Activated CD4-positive, alpha-beta T cell treated with anti-CD3 and anti-CD28 coated beads for 24 hours (primary cell): ENCODE results near the gene NAA38.

Source experiments
- DNase-seq, 2 donors: peaks; one replicate each; pipeline ENCODE4 v3.0.0-alpha.2; 2020; ENCODE audit warnings: low read depth in 2 of 2

NAA38 gene

DNA sequence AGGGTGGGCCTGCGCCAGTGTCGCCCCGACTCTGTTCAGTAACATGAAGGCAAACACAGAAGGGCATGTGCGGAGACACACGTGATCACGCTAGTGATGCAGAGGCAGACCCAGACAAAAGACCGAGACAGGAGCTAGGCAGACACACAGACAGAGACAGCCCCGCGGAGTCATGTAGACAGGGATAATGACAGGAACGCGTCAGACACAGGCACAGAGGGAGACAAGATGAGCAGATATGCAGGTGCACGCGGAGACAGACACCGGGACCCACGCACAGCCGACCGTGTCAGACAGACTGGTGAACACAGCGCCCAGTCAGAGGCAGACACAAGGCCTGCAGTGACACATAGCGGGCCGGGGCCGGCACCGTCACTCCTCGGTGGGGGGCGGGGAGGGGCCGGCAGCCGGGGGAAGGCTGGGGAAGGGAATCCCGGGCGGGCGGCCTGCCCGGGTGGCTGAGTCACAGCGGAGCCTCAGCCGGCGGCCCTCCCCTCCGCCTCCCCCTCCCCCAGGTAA lies 15.9 kb downstream of the NAA38 start:
- peak; percentile 87 to 89 for DNase-seq

DNA sequence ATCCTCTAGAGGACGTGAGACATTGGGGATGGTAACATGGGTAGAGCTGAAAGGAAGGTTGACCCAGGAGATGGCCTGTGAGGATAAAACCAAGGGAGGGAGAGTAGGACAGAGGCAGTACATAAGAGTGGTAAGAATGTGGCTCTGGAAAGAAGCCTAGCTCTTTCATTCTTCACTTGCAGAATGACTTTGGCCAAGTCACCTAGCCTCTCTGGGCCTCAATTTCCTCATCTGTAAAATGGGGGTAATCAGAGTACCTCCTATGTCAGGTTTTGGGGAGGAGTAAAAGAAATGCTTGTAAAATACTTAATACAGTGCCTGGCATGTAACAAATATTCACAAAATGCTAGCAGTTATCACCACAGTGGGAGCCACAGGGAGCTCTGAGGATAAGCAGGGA lies 16.5 kb downstream of the NAA38 start:
- DNase-seq, result no peak

DNA sequence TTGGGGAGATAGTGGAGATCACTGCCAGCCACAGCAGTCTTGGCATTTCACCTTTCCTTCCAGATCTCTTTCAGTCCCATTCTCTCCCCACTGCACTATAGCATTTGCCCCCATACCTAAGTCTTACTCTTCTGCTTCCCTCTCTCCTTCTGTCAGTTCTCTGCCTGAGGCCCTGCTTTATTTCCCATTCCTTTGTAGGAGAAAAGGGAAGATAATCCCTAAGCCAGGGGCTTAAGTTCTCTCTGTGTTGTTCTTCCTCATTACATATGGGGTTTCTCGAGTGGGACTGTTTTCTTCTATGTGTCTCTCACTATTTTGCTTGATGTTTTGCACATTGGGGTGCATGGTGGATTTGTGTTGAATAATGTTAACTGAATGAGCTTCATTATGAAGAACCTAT lies 16.9 kb downstream of the NAA38 start:
- no peak for DNase-seq

GRCh38 chr17:7839876-7840261 lies 17.5 kb downstream of the NAA38 start:
- no peak for DNase-seq

GRCh38 chr17:7839190-7839875 lies 18.0 kb downstream of the NAA38 start:
- DNase-seq, result no peak

- DNase-seq, result no peak
These were observed 19.0 kb downstream of the NAA38 start for GRCh38 chr17:7838090-7839075.

GRCh38 chr17:7837408-7838088 lies 19.8 kb downstream of the NAA38 start:
- no peak for DNase-seq

- DNase-seq, result peak; percentile 39 to 52
These were observed 20.6 kb downstream of the NAA38 start for GRCh38 chr17:7836596-7837407.

GRCh38 chr17:7835814-7836595 lies 21.4 kb downstream of the NAA38 start:
- DNase-seq, result no peak

GRCh38 chr17:7834957-7835813 lies 22.2 kb downstream of the NAA38 start:
- DNase-seq, result peak; percentile 78 to 89

- no peak for DNase-seq
These were observed 22.8 kb downstream of the NAA38 start for GRCh38 chr17:7834542-7834956.

DNA sequence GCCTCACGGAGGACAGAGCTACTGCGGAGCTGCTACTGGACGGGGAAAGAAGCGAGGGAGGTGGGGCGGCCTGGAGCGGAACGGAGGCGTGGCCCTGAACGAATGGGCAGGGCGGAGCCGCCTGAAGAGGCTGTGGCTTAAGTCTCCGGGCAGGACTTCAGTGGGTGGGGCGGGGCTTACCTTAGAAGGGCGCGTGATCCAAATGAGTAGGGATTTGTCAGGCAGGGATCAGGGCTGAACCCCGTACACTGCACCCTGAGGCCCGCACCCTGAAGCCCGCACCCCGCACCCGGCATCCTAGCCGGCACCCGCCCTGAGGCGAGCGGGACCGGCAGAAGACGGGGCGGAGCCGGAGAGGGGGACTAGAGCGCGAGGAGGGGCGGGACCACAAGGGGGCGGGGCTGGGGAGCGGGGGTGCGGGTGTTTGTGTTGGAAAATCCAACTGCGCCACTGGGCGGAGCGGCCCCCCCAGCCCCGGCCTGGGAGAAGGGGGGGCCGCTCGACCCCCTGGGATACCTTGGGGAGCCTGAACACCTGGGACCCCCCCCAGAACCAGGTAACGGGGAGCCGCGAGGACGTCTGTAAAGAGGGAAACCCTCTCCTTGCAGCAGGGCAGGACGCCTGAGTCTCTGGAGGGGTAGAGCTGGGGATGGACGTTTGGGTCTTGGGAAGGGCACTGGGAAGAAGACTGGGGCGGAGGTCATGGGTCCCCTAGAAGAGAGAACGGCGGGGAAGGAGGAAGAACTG lies 23.4 kb downstream of the NAA38 start, which contains the start of gene KDM6B:
TSS of gene KDM6B (plus strand) at position 423 of the 747 bp plus-strand sequence. CDS start 11,338 bp downstream, outside the sequence.
- peak; percentile 80 to 83 for DNase-seq

DNA sequence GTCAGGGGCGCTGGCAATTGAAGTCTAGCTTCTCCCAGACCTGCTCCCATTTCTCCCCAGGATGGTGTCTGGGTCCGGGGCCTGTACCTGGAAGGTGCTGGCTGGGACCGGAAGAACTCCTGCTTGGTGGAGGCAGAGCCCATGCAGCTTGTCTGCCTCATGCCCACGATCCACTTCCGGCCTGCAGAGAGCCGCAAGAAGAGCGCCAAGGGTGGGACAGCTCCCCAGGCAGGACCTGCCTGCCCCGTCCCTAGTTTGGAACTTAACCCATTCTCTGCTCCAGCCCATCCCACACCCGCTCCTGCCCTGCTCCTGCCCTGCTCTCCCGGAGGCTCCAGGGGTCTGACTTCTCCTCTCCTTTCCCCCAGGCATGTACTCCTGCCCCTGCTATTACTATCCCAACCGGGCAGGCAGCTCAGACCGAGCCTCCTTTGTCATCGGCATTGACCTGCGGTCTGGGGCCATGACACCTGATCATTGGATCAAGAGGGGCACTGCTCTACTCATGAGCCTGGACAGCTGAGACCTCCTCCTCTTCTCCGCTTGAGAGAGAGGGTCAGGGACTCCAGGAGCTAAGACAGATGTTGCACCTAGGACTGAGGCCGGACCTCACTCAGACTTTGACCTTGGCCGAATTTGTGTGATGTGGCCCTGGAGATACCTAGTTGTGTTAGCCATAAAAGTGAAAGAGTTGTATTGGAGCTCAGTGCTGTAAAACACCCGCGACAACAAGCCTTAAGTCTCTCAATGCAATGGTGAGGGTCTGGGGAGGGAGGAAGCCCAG lies 24.2 kb downstream of the NAA38 start:
- DNase-seq, result no peak

DNA sequence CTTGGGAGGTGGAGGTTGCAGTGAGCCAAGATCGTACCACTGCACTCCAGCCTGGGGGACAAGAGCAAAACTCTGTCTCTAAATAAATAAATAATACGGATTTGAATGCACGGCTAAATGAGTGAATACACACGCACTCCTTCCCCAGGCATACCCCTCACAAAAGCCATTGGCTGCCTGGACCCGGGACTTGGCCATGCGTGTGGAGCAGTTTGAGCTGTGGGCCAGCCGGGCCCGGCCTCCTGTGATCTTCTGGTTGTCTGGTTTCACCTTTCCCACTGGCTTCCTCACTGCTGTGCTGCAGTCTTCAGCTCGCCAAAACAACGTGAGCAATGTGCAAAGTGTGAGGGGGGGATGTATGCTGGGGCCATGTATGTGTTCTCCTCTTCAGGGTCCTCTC lies 24.9 kb downstream of the NAA38 start:
- DNase-seq, result no peak

GRCh38 chr17:7831233-7831632 lies 26.1 kb downstream of the NAA38 start:
- no peak for DNase-seq

DNA sequence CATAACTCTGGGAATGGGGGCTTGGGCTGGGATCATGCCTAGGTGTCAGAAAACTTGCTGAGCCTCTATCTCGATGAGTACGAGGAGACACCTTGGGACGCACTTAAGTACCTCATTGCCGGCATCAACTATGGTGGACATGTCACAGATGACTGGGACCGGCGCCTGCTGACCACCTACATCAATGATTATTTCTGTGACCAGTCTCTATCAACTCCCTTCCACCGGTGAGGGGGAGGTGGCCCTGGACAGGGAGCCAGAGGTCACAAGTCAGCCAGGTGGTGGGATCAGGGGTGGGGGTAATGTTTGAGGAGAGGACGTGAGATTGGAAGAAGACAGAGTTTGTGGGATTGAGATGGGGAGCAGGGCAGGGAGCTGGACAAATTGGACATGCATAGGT lies 26.7 kb downstream of the NAA38 start:
- no peak for DNase-seq

- DNase-seq, result no peak
These were observed 32.0 kb downstream of the NAA38 start for GRCh38 chr17:7825206-7825990.
